BLaER1 (cell line): ENCODE results near the gene KCNQ1OT1.

Experiments
- H3K27ac ChIP-seq: shearing (Covaris generic); formaldehyde crosslinking; 2 replicates; pipeline ENCODE4 v1.8.1; 2022
- H3K27me3 ChIP-seq: shearing (Covaris generic); formaldehyde crosslinking; 2 replicates; pipeline ENCODE4 v1.8.1; 2022
- H3K36me3 ChIP-seq: shearing (Covaris generic); formaldehyde crosslinking; 2 replicates; pipeline ENCODE4 v1.8.1; 2022
- H3K4me1 ChIP-seq: shearing (Covaris generic); formaldehyde crosslinking; 2 replicates; pipeline ENCODE4 v1.8.1; 2022
- H3K4me2 ChIP-seq: shearing (Covaris generic); formaldehyde crosslinking; 2 replicates; pipeline ENCODE4 v1.8.1; 2022
- H3K4me3 ChIP-seq: shearing (Covaris generic); formaldehyde crosslinking; 2 replicates; pipeline ENCODE4 v1.8.1; 2022
- H3K9ac ChIP-seq: shearing (Covaris generic); formaldehyde crosslinking; 2 replicates; pipeline ENCODE4 v1.8.1; 2022
- H3K9me3 ChIP-seq: shearing (Covaris generic); formaldehyde crosslinking; 2 replicates; pipeline ENCODE4 v1.8.1; 2022
- H4K20me1 ChIP-seq: shearing (Covaris generic); formaldehyde crosslinking; 2 replicates; pipeline ENCODE4 v1.8.1; 2022
- Cebpa-rat ChIP-seq: shearing (Covaris generic); IDR thresholded peaks from 2 replicates; pipeline ENCODE4 v1.8.1; 2022

KCNQ1OT1 gene

GRCh38 chr11:2569321-2569721 lies 130.5 kb downstream of the KCNQ1OT1 start:
- H3K4me3 ChIP-seq: no peak overlapping the region
- no peaks in the 10 kb centered on the region for H4K20me1 ChIP-seq
- no peaks in the 10 kb centered on the region for H3K9me3 ChIP-seq
- peak overlapping the region; percentile 80 for H3K4me2 ChIP-seq
- H3K36me3 ChIP-seq: no peaks in the 10 kb centered on the region
- H3K9ac ChIP-seq: 0 out of 2 replicates have a peak overlapping the region, but pooled peaks have one; percentile 6
- H3K27me3 ChIP-seq: no peaks in the 10 kb centered on the region
- peaks cover 65% of the 10 kb centered on the region for H3K4me1 ChIP-seq
- H3K27ac ChIP-seq: peak overlapping the region; percentile 59
- no peak for TF ChIP-seq Cebpa-rat

- H3K9me3 ChIP-seq: no peaks in the 10 kb centered on the region
- H3K27ac ChIP-seq: peak overlapping the region; percentile 35; the same call in 1 of the 2 replicates
- H3K9ac ChIP-seq: no peak overlapping the region
- H3K36me3 ChIP-seq: no peaks in the 10 kb centered on the region
- peak overlapping the region; percentile 29 for H3K4me2 ChIP-seq
- TF ChIP-seq Cebpa-rat: no peak
- no peak overlapping the region for H3K4me3 ChIP-seq
- no peaks in the 10 kb centered on the region for H4K20me1 ChIP-seq
- H3K4me1 ChIP-seq: peaks cover 68% of the 10 kb centered on the region
- no peaks in the 10 kb centered on the region for H3K27me3 ChIP-seq
Measured at GRCh38 chr11:2567026-2567671, 132.6 kb downstream of the KCNQ1OT1 start.

- Histone ChIP-seq H3K36me3 (no peaks in the 10 kb centered on the region), H4K20me1 (no peaks in the 10 kb centered on the region), H3K9me3 (no peaks in the 10 kb centered on the region), H3K4me1 (peaks cover 76% of the 10 kb centered on the region), H3K27ac (0 out of 2 replicates have a peak overlapping the region, but pooled peaks have one; percentile 1), H3K4me2 (peak overlapping the region; percentile 38; the same call in 1 of the 2 replicates), H3K9ac (no peak overlapping the region), H3K4me3 (no peak overlapping the region), H3K27me3 (no peaks in the 10 kb centered on the region)
- TF ChIP-seq Cebpa-rat: no peak
Measured at GRCh38 chr11:2566223-2567025, 133.4 kb downstream of the KCNQ1OT1 start.

GRCh38 chr11:2565447-2566222 lies 134.2 kb downstream of the KCNQ1OT1 start:
- H3K4me3 ChIP-seq: no peak overlapping the region
- H3K36me3 ChIP-seq: no peaks in the 10 kb centered on the region
- peak overlapping the region; percentile 45; the same call in 1 of the 2 replicates for H3K27ac ChIP-seq
- no peaks in the 10 kb centered on the region for H4K20me1 ChIP-seq
- TF ChIP-seq Cebpa-rat: no peak
- H3K4me1 ChIP-seq: peaks cover 80% of the 10 kb centered on the region
- peak overlapping the region; percentile 38 for H3K4me2 ChIP-seq
- no peak overlapping the region for H3K9ac ChIP-seq
- H3K9me3 ChIP-seq: no peaks in the 10 kb centered on the region
- no peaks in the 10 kb centered on the region for H3K27me3 ChIP-seq

- Histone ChIP-seq H3K36me3 (no peaks in the 10 kb centered on the region), H3K4me3 (no peak overlapping the region), H3K4me2 (peak overlapping the region; percentile 38; the same call in 1 of the 2 replicates), H3K4me1 (peaks cover 77% of the 10 kb centered on the region), H3K9me3 (no peaks in the 10 kb centered on the region), H3K27ac (no peak overlapping the region), H3K9ac (no peak overlapping the region), H3K27me3 (no peaks in the 10 kb centered on the region), H4K20me1 (no peaks in the 10 kb centered on the region)
- no peak for TF ChIP-seq Cebpa-rat
Measured at GRCh38 chr11:2564588-2565425, 135.0 kb downstream of the KCNQ1OT1 start.

GRCh38 chr11:2564008-2564530 lies 135.7 kb downstream of the KCNQ1OT1 start:
- no peak overlapping the region for H3K9ac ChIP-seq
- H3K4me1 ChIP-seq: peaks cover 77% of the 10 kb centered on the region
- 0 out of 2 replicates have a peak overlapping the region, but pooled peaks have one; percentile 73 for H3K4me2 ChIP-seq

GRCh38 chr11:2563213-2564007 lies 136.4 kb downstream of the KCNQ1OT1 start:
- H3K9ac ChIP-seq: peak overlapping the region; percentile 69; the same call in 1 of the 2 replicates
- H3K27me3 ChIP-seq: no peaks in the 10 kb centered on the region
- peak overlapping the region; percentile 73 for H3K4me2 ChIP-seq

More at GRCh38 chr11:2564008-2564530, 135.7 kb downstream of the KCNQ1OT1 start:
- Histone ChIP-seq H3K36me3 (no peaks in the 10 kb centered on the region), H3K27ac (no peak overlapping the region), H3K9me3 (no peaks in the 10 kb centered on the region), H4K20me1 (no peaks in the 10 kb centered on the region), H3K27me3 (no peaks in the 10 kb centered on the region), H3K4me3 (no peak overlapping the region)
- no peak for TF ChIP-seq Cebpa-rat

GRCh38 chr11:2562890-2563212 lies 136.9 kb downstream of the KCNQ1OT1 start:
- no peak overlapping the region for H3K4me3 ChIP-seq
- H3K9me3 ChIP-seq: no peaks in the 10 kb centered on the region
- H3K36me3 ChIP-seq: no peaks in the 10 kb centered on the region
- peaks cover 82% of the 10 kb centered on the region for H3K4me1 ChIP-seq
- H3K27me3 ChIP-seq: no peaks in the 10 kb centered on the region
- H3K27ac ChIP-seq: peak overlapping the region; percentile 90
- H3K9ac ChIP-seq: peak overlapping the region; percentile 69
- TF ChIP-seq Cebpa-rat: no peak
- H3K4me2 ChIP-seq: peak overlapping the region; percentile 73
- no peaks in the 10 kb centered on the region for H4K20me1 ChIP-seq

More at GRCh38 chr11:2563213-2564007, 136.4 kb downstream of the KCNQ1OT1 start:
- Histone ChIP-seq H3K36me3 (no peaks in the 10 kb centered on the region), H3K4me1 (peaks cover 80% of the 10 kb centered on the region), H3K9me3 (no peaks in the 10 kb centered on the region), H4K20me1 (no peaks in the 10 kb centered on the region), H3K27ac (peak overlapping the region; percentile 90), H3K4me3 (no peak overlapping the region)
- TF ChIP-seq Cebpa-rat: no peak
